Measurements from ENCODE around the gene CISD3. TPM values are rescaled to one million over a fixed set of nuclear protein-coding genes. Genes with fewer than 3 reads are reported as not detected.
A peak's percentile ranks its signal among the peaks of the same experiment; 100 is the strongest.

The CISD3 gene
- total RNA-seq, 1 experiment from 2014 or later = 6.6 TPM

DNA sequence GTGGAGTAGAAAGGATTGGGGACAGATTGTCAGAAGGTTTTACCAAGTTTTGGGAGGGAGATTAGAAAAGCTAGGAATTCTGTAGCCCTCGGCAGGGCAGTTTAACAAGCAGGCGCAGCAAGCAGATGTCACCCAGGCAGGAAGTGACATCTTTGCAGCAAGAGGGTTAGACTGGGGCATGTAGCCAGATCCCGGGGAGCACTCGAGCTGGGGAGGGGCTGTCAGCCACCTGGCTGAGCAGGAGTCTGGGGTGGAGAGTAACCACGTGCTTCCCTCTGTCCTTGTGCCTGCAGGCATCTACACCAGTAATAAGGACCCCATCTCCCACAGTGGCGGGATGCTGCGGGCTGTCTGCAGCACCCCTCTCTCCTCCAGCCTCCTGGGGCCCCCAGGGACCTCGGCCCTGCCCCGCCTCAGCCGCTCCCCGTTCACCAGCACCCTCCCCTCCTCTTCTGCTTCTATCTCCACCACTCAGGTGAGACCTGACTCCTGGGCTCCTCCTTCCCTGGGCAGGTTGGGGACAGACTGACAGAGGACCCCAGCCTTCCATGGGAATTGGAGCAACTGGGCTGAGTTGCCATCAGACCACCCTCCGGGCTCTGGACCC is 12.9 kb upstream of the CISD3 start:
- no peaks in the 10 kb centered on the region for H3K9me3 ChIP-seq (ENCODE audit: low read depth, low read length, poor library complexity, severe bottlenecking)
- intact Hi-C loops (cut with micrococcal nuclease; ENCODE audit: unreplicated experiment) = no loop called here
- no peaks in the 10 kb centered on the region for H3K27me3 ChIP-seq (replicated peaks; ENCODE audit: insufficient read depth, low read depth, low read length, poor library complexity)
- H3K4me1 ChIP-seq (ENCODE audit: insufficient read depth, low read length, poor library complexity, severe bottlenecking) = no peaks in the 10 kb centered on the region
- TF ChIP-seq CTCF (conservative IDR thresholded peaks at IDR 0.05; ENCODE audit: low read depth, low read length) (no peak), EZH2 (IDR thresholded peaks at IDR 0.05; ENCODE audit: borderline replicate concordance, low read depth, low read length, poor library complexity, severe bottlenecking) (no peak)
- no TSS peak for BruUV-seq (replicated peaks)
- peaks cover 12% of the 10 kb centered on the region for H3K36me3 ChIP-seq (ENCODE audit: insufficient read depth, low read length, poor library complexity, severe bottlenecking)
- no peak overlapping the region for H3K27ac ChIP-seq (ENCODE audit: low read depth, low read length, poor library complexity, severe bottlenecking)
- H3K4me3 ChIP-seq (ENCODE audit: low read depth, low read length, poor library complexity, severe bottlenecking) = no peak overlapping the region
- DNase-seq (ENCODE audit: low spot score) = no peak
- POLR2A ChIA-PET (ENCODE audit: low non-redundant PET) = no interaction called here
- CTCF ChIA-PET = no interaction called here

DNA sequence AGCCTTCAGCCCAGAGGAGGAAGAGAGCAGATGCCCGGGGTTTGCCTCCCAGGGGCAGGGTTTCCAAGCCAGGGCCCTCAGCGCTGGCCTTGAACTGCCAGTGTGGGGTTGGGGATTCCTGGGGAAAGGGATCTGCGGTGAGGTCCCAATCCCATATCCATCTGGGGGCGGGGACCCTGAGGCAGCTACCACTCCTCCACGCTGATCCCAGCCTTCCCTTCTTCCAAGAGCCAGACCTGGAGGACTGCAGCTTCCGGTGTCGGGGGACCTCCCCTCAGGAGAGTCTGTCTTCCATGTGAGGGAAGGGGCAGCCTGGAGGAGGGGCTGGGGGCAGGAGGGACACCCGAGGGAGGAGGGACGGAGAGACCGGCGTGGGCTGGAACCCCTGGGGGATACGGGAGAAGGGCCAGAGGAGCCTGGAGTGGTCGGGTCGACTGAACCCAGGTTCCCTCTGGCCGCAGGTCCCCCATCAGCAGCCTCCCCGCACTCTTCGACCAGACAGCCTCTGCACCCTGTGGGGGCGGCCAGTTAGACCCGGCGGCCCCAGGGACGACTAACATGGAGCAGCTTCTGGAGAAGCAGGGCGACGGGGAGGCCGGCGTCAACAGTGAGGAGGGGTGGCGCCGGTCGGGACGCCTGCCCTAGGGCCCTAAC is 10.7 kb upstream of the CISD3 start:
- no peaks in the 10 kb centered on the region for H3K9me3 ChIP-seq (ENCODE audit: low read depth, low read length, poor library complexity, severe bottlenecking)
- no peak overlapping the region for H3K4me3 ChIP-seq (ENCODE audit: low read depth, low read length, poor library complexity, severe bottlenecking)
- H3K4me1 ChIP-seq (ENCODE audit: insufficient read depth, low read length, poor library complexity, severe bottlenecking) = no peaks in the 10 kb centered on the region
- POLR2A ChIA-PET (ENCODE audit: low non-redundant PET) = no interaction called here
- peak overlapping the region; percentile 50 for H3K27ac ChIP-seq (ENCODE audit: low read depth, low read length, poor library complexity, severe bottlenecking)
- CTCF ChIA-PET = no interaction called here
- no peak for DNase-seq (ENCODE audit: low spot score)
- no peak for TF ChIP-seq CTCF (conservative IDR thresholded peaks at IDR 0.05; ENCODE audit: low read depth, low read length)
- TF ChIP-seq EZH2 (IDR thresholded peaks at IDR 0.05; ENCODE audit: borderline replicate concordance, low read depth, low read length, poor library complexity, severe bottlenecking) = no peak
- BruUV-seq (replicated peaks) = no TSS peak
- peaks cover 9% of the 10 kb centered on the region for H3K36me3 ChIP-seq (ENCODE audit: insufficient read depth, low read length, poor library complexity, severe bottlenecking)
- H3K27me3 ChIP-seq (replicated peaks; ENCODE audit: insufficient read depth, low read depth, low read length, poor library complexity) = no peaks in the 10 kb centered on the region
- intact Hi-C loops (cut with micrococcal nuclease; ENCODE audit: unreplicated experiment) = no loop called here

- no TSS peak for BruUV-seq (replicated peaks)
Observed at GRCh38 chr17:38719943-38720641, 10.0 kb upstream of the CISD3 start.

More at GRCh38 chr17:38719943-38720641, 10.0 kb upstream of the CISD3 start:
- H3K27me3 ChIP-seq (replicated peaks; ENCODE audit: insufficient read depth, low read depth, low read length, poor library complexity) = no peaks in the 10 kb centered on the region
- DNase-seq (ENCODE audit: low spot score) = no peak
- TF ChIP-seq EZH2 (IDR thresholded peaks at IDR 0.05; ENCODE audit: borderline replicate concordance, low read depth, low read length, poor library complexity, severe bottlenecking) (no peak), CTCF (conservative IDR thresholded peaks at IDR 0.05; ENCODE audit: low read depth, low read length) (no peak)
- intact Hi-C loops (cut with micrococcal nuclease; ENCODE audit: unreplicated experiment) = no loop called here
- H3K9me3 ChIP-seq (ENCODE audit: low read depth, low read length, poor library complexity, severe bottlenecking) = no peaks in the 10 kb centered on the region
- H3K36me3 ChIP-seq (ENCODE audit: insufficient read depth, low read length, poor library complexity, severe bottlenecking) = peaks cover 7% of the 10 kb centered on the region
- CTCF ChIA-PET = no interaction called here
- POLR2A ChIA-PET (ENCODE audit: low non-redundant PET) = no interaction called here
- H3K4me1 ChIP-seq (ENCODE audit: insufficient read depth, low read length, poor library complexity, severe bottlenecking) = no peaks in the 10 kb centered on the region
- H3K4me3 ChIP-seq (ENCODE audit: low read depth, low read length, poor library complexity, severe bottlenecking) = no peak overlapping the region
- H3K27ac ChIP-seq (ENCODE audit: low read depth, low read length, poor library complexity, severe bottlenecking) = no peak overlapping the region

All from A673 (cell line).